ENCODE results near the gene RBM20.

DNA sequence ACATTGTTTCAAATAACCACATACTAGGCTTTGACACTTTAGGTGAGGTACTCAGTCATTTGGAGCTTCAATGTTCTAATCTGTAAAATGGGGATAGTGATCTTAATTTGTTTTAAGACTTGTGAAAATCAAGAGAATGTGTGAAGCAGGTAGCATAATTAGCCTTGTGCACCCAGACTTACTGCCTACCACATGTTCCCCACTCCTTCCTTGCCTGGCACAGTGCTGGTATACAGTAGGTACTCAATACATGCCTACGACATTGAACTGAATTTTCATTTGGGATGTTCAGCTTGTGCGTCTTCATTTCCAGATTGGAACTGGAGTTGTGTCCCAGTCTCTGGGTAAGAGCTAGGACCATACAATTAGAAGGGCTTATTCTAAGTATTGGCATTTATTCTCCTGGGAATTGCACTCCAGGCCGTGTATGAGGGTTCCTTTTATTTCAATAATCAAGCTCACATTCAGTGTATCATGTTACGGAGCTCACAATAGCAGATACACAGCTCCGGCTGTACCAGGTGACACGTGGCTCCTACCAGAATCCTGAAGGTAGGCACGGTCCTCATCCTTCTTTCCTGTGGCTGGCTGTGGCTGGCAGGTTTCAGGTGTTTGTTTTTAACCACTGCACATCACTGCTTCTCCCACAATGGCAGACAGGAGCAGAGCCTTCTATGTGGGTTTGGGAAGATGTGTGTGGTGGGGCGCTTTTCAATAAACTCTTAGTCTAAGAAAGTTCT lies 118.1 kb downstream of the RBM20 start:
- TF ChIP-seq, protein P1, sequence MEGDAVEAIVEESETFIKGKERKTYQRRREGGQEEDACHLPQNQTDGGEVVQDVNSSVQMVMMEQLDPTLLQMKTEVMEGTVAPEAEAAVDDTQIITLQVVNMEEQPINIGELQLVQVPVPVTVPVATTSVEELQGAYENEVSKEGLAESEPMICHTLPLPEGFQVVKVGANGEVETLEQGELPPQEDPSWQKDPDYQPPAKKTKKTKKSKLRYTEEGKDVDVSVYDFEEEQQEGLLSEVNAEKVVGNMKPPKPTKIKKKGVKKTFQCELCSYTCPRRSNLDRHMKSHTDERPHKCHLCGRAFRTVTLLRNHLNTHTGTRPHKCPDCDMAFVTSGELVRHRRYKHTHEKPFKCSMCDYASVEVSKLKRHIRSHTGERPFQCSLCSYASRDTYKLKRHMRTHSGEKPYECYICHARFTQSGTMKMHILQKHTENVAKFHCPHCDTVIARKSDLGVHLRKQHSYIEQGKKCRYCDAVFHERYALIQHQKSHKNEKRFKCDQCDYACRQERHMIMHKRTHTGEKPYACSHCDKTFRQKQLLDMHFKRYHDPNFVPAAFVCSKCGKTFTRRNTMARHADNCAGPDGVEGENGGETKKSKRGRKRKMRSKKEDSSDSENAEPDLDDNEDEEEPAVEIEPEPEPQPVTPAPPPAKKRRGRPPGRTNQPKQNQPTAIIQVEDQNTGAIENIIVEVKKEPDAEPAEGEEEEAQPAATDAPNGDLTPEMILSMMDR (IDR thresholded peaks at IDR 0.05 in 4 of 5, conservative IDR thresholded peaks at IDR 0.05 in 1 of 5) = no peak
- TF ChIP-seq POLR2A (IDR thresholded peaks at IDR 0.05) = no peak
